CD4-positive, alpha-beta memory T cell (primary cell): ENCODE results near the gene OR6C65. TPM values are rescaled to one million over a fixed set of nuclear protein-coding genes. Genes with fewer than 3 reads are reported as not detected.
"Not testable (repeated sequence)": the region's sequence is repeated elsewhere in the genome, so short reads cannot be mapped to it uniquely, and the experiment has no call there.

Experiments used
- CTCF ChIA-PET: fragments of 350-600 bp; sonication (Branson Sonifier 250); formaldehyde crosslinking; loops from one replicate; lab custom pipeline; 2021; ENCODE audit warnings: inconsistent platforms; ENCODE audit not compliant: partially characterized antibody; lab: Charles Lee
- POLR2A ChIA-PET: fragments of 350-600 bp; sonication (Branson Sonifier 250); formaldehyde crosslinking; loops from one replicate; lab custom pipeline; 2021; ENCODE audit not compliant: partially characterized antibody; lab: Charles Lee
- DNase-seq, 5 donors: peaks; one replicate each; pipeline versions ENCODE4 v3.0.0 to v3.0.0-alpha.2; 2020 to 2022; ENCODE audit warnings: mixed read lengths in 1 of 5
- H3K27ac ChIP-seq: one replicate; pipeline ENCODE4 v1.7.0; 2013; ENCODE audit warnings: low read depth, low read length
- H3K27me3 ChIP-seq: 2 replicates; pipeline ENCODE4 v1.7.0; 2013; ENCODE audit warnings: mild to moderate bottlenecking, low read length, moderate library complexity; ENCODE audit not compliant: insufficient read depth
- H3K36me3 ChIP-seq: 2 replicates; pipeline ENCODE4 v1.7.0; 2013; ENCODE audit warnings: mild to moderate bottlenecking, low read length, moderate library complexity; ENCODE audit not compliant: insufficient read depth
- H3K4me1 ChIP-seq: 2 replicates; pipeline ENCODE4 v1.7.0; 2013; ENCODE audit warnings: mild to moderate bottlenecking, low read length, moderate library complexity; ENCODE audit not compliant: insufficient read depth
- H3K4me3 ChIP-seq, 2 donors: one replicate each; pipeline ENCODE4 v1.7.0; 2013; ENCODE audit warnings: low read length in 2 of 2, mild to moderate bottlenecking in 1 of 2
- H3K9me3 ChIP-seq, 2 donors: one replicate each; pipeline ENCODE4 v1.7.0; 2013; ENCODE audit warnings: low read length in 2 of 2, control low read depth in 1 of 2; ENCODE audit not compliant: control insufficient read depth in 1 of 2
- H3K27ac Mint-ChIP-seq, 7 donors: one replicate each; pipeline ENCODE4 v1.8.0; 2020 to 2021; ENCODE audit warnings: mixed read lengths in 7 of 7, mild to moderate bottlenecking in 6 of 7, inconsistent platforms in 3 of 7, moderate library complexity in 3 of 7
- H3K27me3 Mint-ChIP-seq, 2 donors: one replicate each; pipeline ENCODE4 v1.8.0; 2020 to 2021; ENCODE audit warnings: mixed read lengths in 2 of 2
- H3K36me3 Mint-ChIP-seq, 2 donors: one replicate each; pipeline ENCODE4 v1.8.0; 2020 to 2021; ENCODE audit warnings: mixed read lengths in 2 of 2, inconsistent platforms in 1 of 2, mild to moderate bottlenecking in 1 of 2
- H3K4me1 Mint-ChIP-seq, 4 donors: one replicate each; pipeline ENCODE4 v1.8.0; 2020 to 2021; ENCODE audit warnings: mixed read lengths in 4 of 4, mild to moderate bottlenecking in 1 of 4
- H3K4me3 Mint-ChIP-seq, 8 donors: one replicate each; pipeline ENCODE4 v1.8.0; 2020 to 2021; ENCODE audit warnings: mixed read lengths in 8 of 8, mild to moderate bottlenecking in 7 of 8, moderate library complexity in 6 of 8, inconsistent platforms in 3 of 8
- H3K9me3 Mint-ChIP-seq, 8 donors: one replicate each; pipeline ENCODE4 v1.8.0; 2020 to 2021; ENCODE audit warnings: mixed read lengths in 8 of 8, mild to moderate bottlenecking in 5 of 8, inconsistent platforms in 3 of 8, moderate library complexity in 1 of 8
- intact Hi-C: fragments of 100-400 bp; cut with micrococcal nuclease; formaldehyde crosslinking; loops from one replicate; pipeline ENCODE4 v1.15.1; 2023
- polyA plus RNA-seq, 2 donors: library from polyadenylated mRNA; unstranded; fragments of 300-500 nt; fragmentation: Illumina TruSeq; gene quantifications; one replicate each; pipeline ENCODE4 v1.2.3, GENCODE V29; 2021
- total RNA-seq, 2 experiments: library from RNA; stranded (reverse); gene quantifications; one replicate each; pipeline ENCODE4 v1.2.3, GENCODE V29; 2021

OR6C65 gene
- not detected for total RNA-seq
- polyA plus RNA-seq, result not detected

- CTCF ChIA-PET, result no interaction called here
Observed at GRCh38 chr12:55400229-55400628, at the start of gene OR6C65. OR6C65 (plus strand) TSS chr12:55400529; CDS start chr12:55400529, 0 bp downstream.

GRCh38 chr12:55355338-55355737 is 45.0 kb upstream of the OR6C65 start:
- H3K36me3 ChIP-seq, H3K4me3 Mint-ChIP-seq, intact Hi-C loops: not testable (repeated sequence)

More at GRCh38 chr12:55400229-55400628, at the start of gene OR6C65:
- Histone ChIP-seq H3K27me3 (no peaks in the 10 kb centered on the region), H3K27ac (no peak within 1 kb of the TSS), H3K9me3 (no peaks in the 10 kb centered on the region), H3K4me3 (no peak within 1 kb of the TSS), H3K36me3 (no peaks in the 10 kb centered on the region), H3K4me1 (no peaks in the 10 kb centered on the region)
- intact Hi-C loops, result no loop called here
- Mint-ChIP-seq H3K9me3 (peaks cover 0 to 2% (median 0%) of the 10 kb centered on the region in 8 donors), H3K36me3 (no peaks in the 10 kb centered on the region), H3K27ac (no peak within 1 kb of the TSS), H3K27me3 (peaks cover 8 to 21% of the 10 kb centered on the region in 2 donors), H3K4me1 (no peaks in the 10 kb centered on the region), H3K4me3 (no peak within 1 kb of the TSS)
- DNase-seq, result no peak
- POLR2A ChIA-PET, result no interaction called here

GRCh38 chr12:55362675-55363074 is 37.7 kb upstream of the OR6C65 start, which contains the start of gene OR6C75:
OR6C75 (plus strand) TSS chr12:55362975; CDS start chr12:55365111, 2,136 bp downstream.
- ChIA-PET POLR2A (no interaction called here), CTCF (no interaction called here)
- H3K9me3 ChIP-seq, result no peaks in the 10 kb centered on the region
- Mint-ChIP-seq H3K9me3 (peaks cover 0 to 4% (median 0%) of the 10 kb centered on the region in 8 donors), H3K36me3 (no peaks in the 10 kb centered on the region), H3K27ac (no peak within 1 kb of the TSS), H3K4me1 (no peaks in the 10 kb centered on the region), H3K4me3 (no peak within 1 kb of the TSS), H3K27me3 (peaks cover 15 to 24% of the 10 kb centered on the region in 2 donors)
- no peaks in the 10 kb centered on the region for H3K27me3 ChIP-seq
- no peaks in the 10 kb centered on the region for H3K4me1 ChIP-seq
- intact Hi-C loops, result no loop called here
- H3K27ac ChIP-seq, result no peak within 1 kb of the TSS
- no peaks in the 10 kb centered on the region for H3K36me3 ChIP-seq
- no peak within 1 kb of the TSS for H3K4me3 ChIP-seq
- DNase-seq, result no peak

More at GRCh38 chr12:55355338-55355737, 45.0 kb upstream of the OR6C65 start:
- Mint-ChIP-seq H3K27me3 (peaks cover 15 to 17% of the 10 kb centered on the region in 2 donors), H3K9me3 (peaks cover 0 to 10% (median 2%) of the 10 kb centered on the region in 8 donors)
- H3K9me3 ChIP-seq, POLR2A ChIA-PET, H3K36me3 Mint-ChIP-seq, H3K4me3 ChIP-seq, H3K4me1 ChIP-seq, CTCF ChIA-PET, H3K27ac ChIP-seq, H3K27ac Mint-ChIP-seq, H3K4me1 Mint-ChIP-seq, H3K27me3 ChIP-seq, DNase-seq: not testable (repeated sequence)

- Histone ChIP-seq H3K9me3 (no peaks in the 10 kb centered on the region), H3K27me3 (no peaks in the 10 kb centered on the region), H3K4me1 (no peaks in the 10 kb centered on the region), H3K36me3 (no peaks in the 10 kb centered on the region), H3K4me3 (no peak overlapping the region), H3K27ac (no peak overlapping the region)
- H3K27me3 Mint-ChIP-seq, result peaks cover 14% of the 10 kb centered on the region in 2 donors
- no peak overlapping the region for H3K4me3 Mint-ChIP-seq
- no peaks in the 10 kb centered on the region for H3K4me1 Mint-ChIP-seq
- intact Hi-C loops, result no loop called here
- H3K27ac Mint-ChIP-seq, result no peak overlapping the region
- peaks cover 0 to 4% (median 0%) of the 10 kb centered on the region in 8 donors for H3K9me3 Mint-ChIP-seq
- CTCF ChIA-PET, result no interaction called here
- POLR2A ChIA-PET, result no interaction called here
- DNase-seq, result no peak
- no peaks in the 10 kb centered on the region for H3K36me3 Mint-ChIP-seq
Observed at GRCh38 chr12:55365086-55365485, 35.2 kb upstream of the OR6C65 start.

GRCh38 chr12:55372521-55372920 is 27.8 kb upstream of the OR6C65 start:
- DNase-seq, result no peak
- no peaks in the 10 kb centered on the region for H3K36me3 ChIP-seq
- CTCF ChIA-PET, result no interaction called here
- intact Hi-C loops, result no loop called here
- no peaks in the 10 kb centered on the region for H3K9me3 ChIP-seq
- H3K27me3 ChIP-seq, result no peaks in the 10 kb centered on the region
- no peak overlapping the region for H3K4me3 ChIP-seq
- no peaks in the 10 kb centered on the region for H3K4me1 Mint-ChIP-seq
- H3K27ac ChIP-seq, result no peak overlapping the region
- no peaks in the 10 kb centered on the region for H3K4me1 ChIP-seq
- no peaks in the 10 kb centered on the region for H3K36me3 Mint-ChIP-seq
- peaks cover 0 to 3% (median 0%) of the 10 kb centered on the region in 8 donors for H3K9me3 Mint-ChIP-seq
- no peak overlapping the region for H3K27ac Mint-ChIP-seq
- H3K27me3 Mint-ChIP-seq, result peaks cover 3 to 11% of the 10 kb centered on the region in 2 donors
- no peak overlapping the region for H3K4me3 Mint-ChIP-seq
- POLR2A ChIA-PET, result no interaction called here

GRCh38 chr12:55385891-55386290 is 14.4 kb upstream of the OR6C65 start:
- Histone ChIP-seq H3K4me3 (no peak overlapping the region), H3K27me3 (no peaks in the 10 kb centered on the region), H3K4me1 (no peaks in the 10 kb centered on the region), H3K36me3 (no peaks in the 10 kb centered on the region), H3K27ac (no peak overlapping the region), H3K9me3 (no peaks in the 10 kb centered on the region)
- Mint-ChIP-seq H3K36me3 (no peaks in the 10 kb centered on the region), H3K27ac (no peak overlapping the region), H3K9me3 (no peaks in the 10 kb centered on the region), H3K4me1 (no peaks in the 10 kb centered on the region), H3K27me3 (peaks cover 3 to 11% of the 10 kb centered on the region in 2 donors), H3K4me3 (no peak overlapping the region)
- ChIA-PET POLR2A (no interaction called here), CTCF (no interaction called here)
- intact Hi-C loops, result no loop called here
- no peak for DNase-seq

- H3K36me3 ChIP-seq, result no peaks in the 10 kb centered on the region
- ChIA-PET CTCF (no interaction called here), POLR2A (no interaction called here)
- no peak overlapping the region for H3K27ac ChIP-seq
- H3K4me3 ChIP-seq, result no peak overlapping the region
- Mint-ChIP-seq H3K27me3 (peaks cover 4 to 5% of the 10 kb centered on the region in 2 donors), H3K9me3 (no peaks in the 10 kb centered on the region), H3K4me3 (no peak overlapping the region), H3K36me3 (no peaks in the 10 kb centered on the region), H3K27ac (no peak overlapping the region), H3K4me1 (no peaks in the 10 kb centered on the region)
- H3K27me3 ChIP-seq, result no peaks in the 10 kb centered on the region
- intact Hi-C loops, result no loop called here
- H3K4me1 ChIP-seq, result no peaks in the 10 kb centered on the region
- H3K9me3 ChIP-seq, result no peaks in the 10 kb centered on the region
- DNase-seq, result no peak
Observed at GRCh38 chr12:55392032-55392795, 8.1 kb upstream of the OR6C65 start.
